ENCODE results near the gene NLRP1. TPM values are rescaled to one million over a fixed set of nuclear protein-coding genes. Genes with fewer than 3 reads are reported as not detected.

The NLRP1 gene
- total and polyA plus RNA-seq, 5 donors from 2014 or later, result 25.5 to 279 (median 32.8) TPM

- ATAC-seq (ENCODE audit: low read depth in 2 of 2), result no peak
- Mint-ChIP-seq H3K27ac (no peak overlapping the region), H3K4me1 (peaks cover 0 to 2% (median 0%) of the 10 kb centered on the region in 4 donors), H3K9me3 (peaks cover 0 to 2% (median 0%) of the 10 kb centered on the region in 7 donors), H3K4me3 (no peak overlapping the region), H3K27me3 (no peaks in the 10 kb centered on the region), H3K36me3 (peaks cover 66% of the 10 kb centered on the region)
- no peak for DNase-seq
- H3K4me3 ChIP-seq (ENCODE audit: low read depth, low read length), result no peak overlapping the region
- no peak overlapping the region for H3K27ac ChIP-seq (ENCODE audit: insufficient read depth, low read length, poor library complexity, severe bottlenecking)
- peaks cover 91% of the 10 kb centered on the region for H3K36me3 ChIP-seq (ENCODE audit: control insufficient read depth, insufficient read depth, low read length)
- H3K9me3 ChIP-seq (ENCODE audit: control insufficient read depth in 2 of 2, low read length in 2 of 2), result no peaks in the 10 kb centered on the region
- H3K4me1 ChIP-seq (ENCODE audit: control insufficient read depth, insufficient read depth, low read length, poor library complexity, severe bottlenecking), result no peaks in the 10 kb centered on the region
- no peaks in the 10 kb centered on the region for H3K27me3 ChIP-seq (ENCODE audit: control insufficient read depth, insufficient read depth, low read length)
Measured at GRCh38 chr17:5535436-5535835, 48.9 kb downstream of the NLRP1 start.

GRCh38 chr17:5533486-5534315, 50.6 kb downstream of the NLRP1 start:
- Mint-ChIP-seq H3K4me1 (peaks cover 0 to 5% (median under 1%) of the 10 kb centered on the region in 4 donors), H3K4me3 (no peak overlapping the region), H3K27me3 (no peaks in the 10 kb centered on the region), H3K27ac (no peak overlapping the region), H3K9me3 (peaks cover 0 to 2% (median 0%) of the 10 kb centered on the region in 7 donors), H3K36me3 (peaks cover 61% of the 10 kb centered on the region)
- Histone ChIP-seq H3K27ac (ENCODE audit: insufficient read depth, low read length, poor library complexity, severe bottlenecking) (no peak overlapping the region), H3K4me3 (ENCODE audit: low read depth, low read length) (no peak overlapping the region), H3K9me3 (ENCODE audit: control insufficient read depth in 2 of 2, low read length in 2 of 2) (no peaks in the 10 kb centered on the region), H3K27me3 (ENCODE audit: control insufficient read depth, insufficient read depth, low read length) (no peaks in the 10 kb centered on the region), H3K36me3 (ENCODE audit: control insufficient read depth, insufficient read depth, low read length) (peaks cover 89% of the 10 kb centered on the region), H3K4me1 (ENCODE audit: control insufficient read depth, insufficient read depth, low read length, poor library complexity, severe bottlenecking) (no peaks in the 10 kb centered on the region)
- ATAC-seq (ENCODE audit: low read depth in 2 of 2) (no peak), DNase-seq (no peak)

GRCh38 chr17:5532581-5532980, 51.7 kb downstream of the NLRP1 start:
- H3K36me3 Mint-ChIP-seq, result peaks cover 59% of the 10 kb centered on the region
- ATAC-seq (ENCODE audit: low read depth in 2 of 2), result no peak

DNA sequence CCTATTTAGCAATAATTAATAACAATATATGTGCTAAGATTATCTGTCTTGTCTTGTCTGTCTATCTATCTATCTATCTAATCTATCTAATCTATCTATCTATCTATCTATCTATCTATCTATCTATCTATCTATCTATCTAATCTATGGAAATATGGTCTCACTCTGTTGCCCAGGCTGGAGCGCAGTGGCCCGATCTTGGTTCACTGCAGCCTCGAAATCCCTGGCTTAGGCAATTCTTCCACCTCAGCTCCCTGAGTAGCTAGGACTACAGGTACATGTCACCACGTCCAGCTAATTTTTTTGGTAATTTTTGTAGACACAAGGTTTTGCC, 53.3 kb downstream of the NLRP1 start:
- no peak overlapping the region for H3K27ac Mint-ChIP-seq
- no peaks in the 10 kb centered on the region for H3K9me3 ChIP-seq (ENCODE audit: control insufficient read depth in 2 of 2, low read length in 2 of 2)
- no peak for DNase-seq
- H3K36me3 Mint-ChIP-seq, result peaks cover 62% of the 10 kb centered on the region
- no peaks in the 10 kb centered on the region for H3K4me1 ChIP-seq (ENCODE audit: control insufficient read depth, insufficient read depth, low read length, poor library complexity, severe bottlenecking)
- H3K9me3 Mint-ChIP-seq, result no peaks in the 10 kb centered on the region
- H3K27ac ChIP-seq (ENCODE audit: insufficient read depth, low read length, poor library complexity, severe bottlenecking), result no peak overlapping the region
- no peaks in the 10 kb centered on the region for H3K27me3 Mint-ChIP-seq
- peaks cover 0 to 5% (median under 1%) of the 10 kb centered on the region in 4 donors for H3K4me1 Mint-ChIP-seq
- H3K36me3 ChIP-seq (ENCODE audit: control insufficient read depth, insufficient read depth, low read length), result peaks cover 87% of the 10 kb centered on the region
- no peak for ATAC-seq (ENCODE audit: low read depth in 2 of 2)
- no peak overlapping the region for H3K4me3 Mint-ChIP-seq
- H3K4me3 ChIP-seq (ENCODE audit: low read depth, low read length), result no peak overlapping the region
- H3K27me3 ChIP-seq (ENCODE audit: control insufficient read depth, insufficient read depth, low read length), result no peaks in the 10 kb centered on the region

More at GRCh38 chr17:5532581-5532980, 51.7 kb downstream of the NLRP1 start:
- H3K4me3 ChIP-seq (ENCODE audit: low read depth, low read length), result no peak overlapping the region
- H3K27ac Mint-ChIP-seq, result peak overlapping the region in 1 of 3 donors; percentile 59
- H3K27me3 ChIP-seq (ENCODE audit: control insufficient read depth, insufficient read depth, low read length), result no peaks in the 10 kb centered on the region
- no peak overlapping the region for H3K27ac ChIP-seq (ENCODE audit: insufficient read depth, low read length, poor library complexity, severe bottlenecking)
- no peak for DNase-seq
- H3K4me3 Mint-ChIP-seq, result no peak overlapping the region
- peaks cover 89% of the 10 kb centered on the region for H3K36me3 ChIP-seq (ENCODE audit: control insufficient read depth, insufficient read depth, low read length)
- no peaks in the 10 kb centered on the region for H3K27me3 Mint-ChIP-seq
- peaks cover 0 to 2% (median 0%) of the 10 kb centered on the region in 7 donors for H3K9me3 Mint-ChIP-seq
- no peaks in the 10 kb centered on the region for H3K4me1 ChIP-seq (ENCODE audit: control insufficient read depth, insufficient read depth, low read length, poor library complexity, severe bottlenecking)
- peaks cover 0 to 5% (median under 1%) of the 10 kb centered on the region in 4 donors for H3K4me1 Mint-ChIP-seq
- no peaks in the 10 kb centered on the region for H3K9me3 ChIP-seq (ENCODE audit: control insufficient read depth in 2 of 2, low read length in 2 of 2)

DNA sequence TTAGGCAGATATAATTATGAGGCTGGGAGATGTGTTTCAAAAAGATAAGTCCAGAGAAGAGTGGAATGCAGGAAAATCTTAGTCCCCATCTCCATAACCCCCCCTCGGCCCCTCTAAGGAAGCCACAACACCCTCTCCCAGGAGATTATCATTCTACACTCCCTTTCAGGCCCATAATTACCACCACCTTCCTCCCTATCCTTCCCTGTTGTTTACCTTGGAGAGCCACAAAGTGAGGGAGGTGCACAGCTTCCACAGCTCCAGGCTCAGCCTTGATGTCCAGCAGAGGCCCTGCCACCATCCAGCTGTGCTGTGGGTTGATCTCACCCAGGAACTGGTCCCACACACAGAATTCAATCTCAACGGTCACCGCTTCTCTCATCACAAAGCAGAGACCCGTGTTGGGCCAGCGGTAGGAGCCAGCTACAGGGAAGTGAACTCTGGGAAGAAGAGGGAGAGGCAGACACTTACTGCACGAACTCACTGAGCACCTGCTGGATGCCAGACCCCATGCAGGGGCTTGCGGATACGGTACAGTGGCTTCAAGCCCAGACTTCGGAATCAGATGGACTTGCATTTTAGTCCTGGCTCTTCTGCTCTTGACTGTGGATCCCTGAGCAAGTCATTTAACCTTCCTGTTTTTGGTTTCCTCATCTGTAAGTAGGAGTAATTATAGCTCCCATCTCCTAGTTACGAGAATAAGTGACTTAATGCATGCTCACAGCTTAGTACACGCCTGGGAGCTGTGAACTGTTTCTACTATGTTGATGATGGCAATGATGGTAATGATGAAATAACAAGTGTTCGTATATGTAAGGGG, 53.8 kb downstream of the NLRP1 start:
- peaks cover 87% of the 10 kb centered on the region for H3K36me3 ChIP-seq (ENCODE audit: control insufficient read depth, insufficient read depth, low read length)
- DNase-seq (no peak), ATAC-seq (ENCODE audit: low read depth in 2 of 2) (no peak)
- Mint-ChIP-seq H3K36me3 (peaks cover 58% of the 10 kb centered on the region), H3K27ac (peak overlapping the region in 1 of 3 donors; percentile 44), H3K4me3 (no peak overlapping the region), H3K27me3 (no peaks in the 10 kb centered on the region), H3K4me1 (peaks cover 0 to 5% (median under 1%) of the 10 kb centered on the region in 4 donors), H3K9me3 (no peaks in the 10 kb centered on the region)
- no peaks in the 10 kb centered on the region for H3K27me3 ChIP-seq (ENCODE audit: control insufficient read depth, insufficient read depth, low read length)
- H3K4me3 ChIP-seq (ENCODE audit: low read depth, low read length), result no peak overlapping the region
- no peaks in the 10 kb centered on the region for H3K4me1 ChIP-seq (ENCODE audit: control insufficient read depth, insufficient read depth, low read length, poor library complexity, severe bottlenecking)
- H3K9me3 ChIP-seq (ENCODE audit: control insufficient read depth in 2 of 2, low read length in 2 of 2), result no peaks in the 10 kb centered on the region
- no peak overlapping the region for H3K27ac ChIP-seq (ENCODE audit: insufficient read depth, low read length, poor library complexity, severe bottlenecking)

- Histone ChIP-seq H3K27ac (ENCODE audit: insufficient read depth, low read length, poor library complexity, severe bottlenecking) (no peak overlapping the region), H3K4me3 (ENCODE audit: low read depth, low read length) (no peak overlapping the region), H3K27me3 (ENCODE audit: control insufficient read depth, insufficient read depth, low read length) (no peaks in the 10 kb centered on the region), H3K9me3 (ENCODE audit: control insufficient read depth in 2 of 2, low read length in 2 of 2) (no peaks in the 10 kb centered on the region), H3K36me3 (ENCODE audit: control insufficient read depth, insufficient read depth, low read length) (peaks cover 94% of the 10 kb centered on the region), H3K4me1 (ENCODE audit: control insufficient read depth, insufficient read depth, low read length, poor library complexity, severe bottlenecking) (no peaks in the 10 kb centered on the region)
- Mint-ChIP-seq H3K4me1 (peaks cover 0 to 5% (median under 1%) of the 10 kb centered on the region in 4 donors), H3K9me3 (no peaks in the 10 kb centered on the region), H3K27ac (peak overlapping the region in 1 of 3 donors; percentile 5), H3K36me3 (peaks cover 62% of the 10 kb centered on the region), H3K27me3 (no peaks in the 10 kb centered on the region), H3K4me3 (no peak overlapping the region)
- ATAC-seq (ENCODE audit: low read depth in 2 of 2) (no peak), DNase-seq (no peak)
Measured at GRCh38 chr17:5527601-5528250, 56.6 kb downstream of the NLRP1 start.

GRCh38 chr17:5526821-5527598, 57.3 kb downstream of the NLRP1 start:
- DNase-seq, result no peak
- no peaks in the 10 kb centered on the region for H3K4me1 ChIP-seq (ENCODE audit: control insufficient read depth, insufficient read depth, low read length, poor library complexity, severe bottlenecking)
- no peak overlapping the region for H3K4me3 Mint-ChIP-seq
- peaks cover 0 to 5% (median 0%) of the 10 kb centered on the region in 4 donors for H3K4me1 Mint-ChIP-seq
- no peak overlapping the region for H3K4me3 ChIP-seq (ENCODE audit: low read depth, low read length)
- ATAC-seq (ENCODE audit: low read depth in 2 of 2), result no peak
- H3K27ac Mint-ChIP-seq, result peak overlapping the region in 1 of 3 donors; percentile 5
- H3K27me3 Mint-ChIP-seq, result no peaks in the 10 kb centered on the region
- no peaks in the 10 kb centered on the region for H3K27me3 ChIP-seq (ENCODE audit: control insufficient read depth, insufficient read depth, low read length)
- H3K9me3 ChIP-seq (ENCODE audit: control insufficient read depth in 2 of 2, low read length in 2 of 2), result no peaks in the 10 kb centered on the region
- H3K9me3 Mint-ChIP-seq, result no peaks in the 10 kb centered on the region
- H3K36me3 ChIP-seq (ENCODE audit: control insufficient read depth, insufficient read depth, low read length), result peaks cover 94% of the 10 kb centered on the region
- no peak overlapping the region for H3K27ac ChIP-seq (ENCODE audit: insufficient read depth, low read length, poor library complexity, severe bottlenecking)
- H3K36me3 Mint-ChIP-seq, result peaks cover 60% of the 10 kb centered on the region
